LNCaP clone FGC (cell line): ENCODE data around the gene APOBR.
"Not testable (repeated sequence)": the region's sequence is repeated elsewhere in the genome, so short reads cannot be mapped to it uniquely, and the experiment has no call there.

ENCODE experiments used
- DNase-seq: peaks from one replicate; pipeline ENCODE4 v3.0.0-alpha.2; 2011; ENCODE audit warnings: low read depth
- H3K4me3 ChIP-seq: 2 replicates; pipeline ENCODE4 v1.5.1; 2011; ENCODE audit warnings: mild to moderate bottlenecking, low read depth, low read length, control low read depth
- TF ChIP-seq, protein P1 (sequence below): IDR thresholded peaks from 2 replicates; pipeline ENCODE4 v1.5.1; 2012; ENCODE audit warnings: mild to moderate bottlenecking; ENCODE audit not compliant: control insufficient read depth, insufficient read depth; ENCODE audit errors: extremely low read depth

The APOBR gene

DNA sequence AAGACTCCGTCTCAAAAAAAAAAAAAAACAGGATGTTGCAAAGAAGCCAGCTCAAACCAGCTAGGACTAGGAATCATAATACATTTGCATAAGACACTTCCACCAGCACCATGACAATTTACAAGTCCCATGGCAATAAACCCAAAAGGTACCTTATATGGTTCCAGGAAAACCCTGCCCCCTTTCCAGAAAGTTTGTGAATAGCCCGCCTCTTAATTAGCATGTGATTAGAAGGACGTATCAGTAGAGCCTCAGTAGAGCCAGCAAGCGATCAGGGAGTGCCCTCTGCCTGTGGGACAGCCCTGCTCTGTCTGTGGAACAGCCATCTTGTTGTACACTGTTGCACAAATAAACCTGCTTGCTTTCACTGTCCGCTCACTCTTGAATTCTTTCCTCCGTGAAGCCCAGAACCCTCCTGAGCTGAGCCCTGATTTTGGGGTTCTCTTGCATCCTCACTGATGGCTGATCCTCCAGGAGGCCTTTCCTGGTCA, 30.3 kb downstream of the APOBR start:
- no peak for DNase-seq
- no peak overlapping the region for H3K4me3 ChIP-seq
- TF ChIP-seq, protein P1, sequence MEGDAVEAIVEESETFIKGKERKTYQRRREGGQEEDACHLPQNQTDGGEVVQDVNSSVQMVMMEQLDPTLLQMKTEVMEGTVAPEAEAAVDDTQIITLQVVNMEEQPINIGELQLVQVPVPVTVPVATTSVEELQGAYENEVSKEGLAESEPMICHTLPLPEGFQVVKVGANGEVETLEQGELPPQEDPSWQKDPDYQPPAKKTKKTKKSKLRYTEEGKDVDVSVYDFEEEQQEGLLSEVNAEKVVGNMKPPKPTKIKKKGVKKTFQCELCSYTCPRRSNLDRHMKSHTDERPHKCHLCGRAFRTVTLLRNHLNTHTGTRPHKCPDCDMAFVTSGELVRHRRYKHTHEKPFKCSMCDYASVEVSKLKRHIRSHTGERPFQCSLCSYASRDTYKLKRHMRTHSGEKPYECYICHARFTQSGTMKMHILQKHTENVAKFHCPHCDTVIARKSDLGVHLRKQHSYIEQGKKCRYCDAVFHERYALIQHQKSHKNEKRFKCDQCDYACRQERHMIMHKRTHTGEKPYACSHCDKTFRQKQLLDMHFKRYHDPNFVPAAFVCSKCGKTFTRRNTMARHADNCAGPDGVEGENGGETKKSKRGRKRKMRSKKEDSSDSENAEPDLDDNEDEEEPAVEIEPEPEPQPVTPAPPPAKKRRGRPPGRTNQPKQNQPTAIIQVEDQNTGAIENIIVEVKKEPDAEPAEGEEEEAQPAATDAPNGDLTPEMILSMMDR: no peak

DNA sequence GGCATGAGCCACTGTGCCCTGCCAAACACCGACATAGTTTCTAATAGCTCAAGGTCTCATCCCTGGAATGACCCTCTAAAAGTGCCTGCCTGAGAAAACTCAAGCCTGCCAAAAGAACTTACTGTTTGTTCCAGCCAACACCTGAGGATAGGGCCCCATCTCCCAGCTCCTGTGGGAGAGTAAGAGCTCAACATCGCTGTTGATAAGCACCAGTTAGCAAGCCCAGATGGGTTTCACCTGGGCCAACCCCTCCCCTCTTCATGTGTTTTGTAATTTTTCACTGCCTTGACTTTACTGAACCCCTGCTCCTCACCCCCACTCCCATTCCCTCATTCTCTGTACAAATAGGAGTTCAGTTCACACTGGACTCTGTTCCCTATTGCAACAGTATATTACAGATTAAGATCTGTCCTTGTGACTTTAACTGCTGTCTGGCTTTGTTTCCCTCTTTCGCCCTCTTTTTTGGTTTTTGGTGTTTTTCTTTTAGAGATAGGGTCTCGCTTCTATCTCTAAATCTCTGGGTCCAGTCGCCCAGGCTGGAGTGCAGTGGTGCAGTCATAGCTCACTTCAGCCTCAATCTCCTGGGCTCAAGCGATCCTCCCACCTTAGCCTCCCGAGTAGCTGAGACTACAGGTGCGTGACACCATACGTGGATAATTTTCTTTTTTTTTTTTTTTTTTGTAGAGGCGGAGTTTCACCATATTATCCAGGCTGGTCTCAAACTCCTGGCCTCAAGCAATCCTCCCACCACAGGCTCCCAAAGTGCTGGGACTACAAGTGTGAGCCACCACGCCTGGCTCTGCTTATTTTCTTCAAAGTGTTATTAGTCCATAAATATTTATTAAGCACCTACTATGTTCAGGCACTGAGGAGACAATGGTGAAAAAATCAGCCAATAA, 32.0 kb downstream of the APOBR start:
- no peak overlapping the region for H3K4me3 ChIP-seq
- TF ChIP-seq, protein P1: no peak
- DNase-seq: no peak

DNA sequence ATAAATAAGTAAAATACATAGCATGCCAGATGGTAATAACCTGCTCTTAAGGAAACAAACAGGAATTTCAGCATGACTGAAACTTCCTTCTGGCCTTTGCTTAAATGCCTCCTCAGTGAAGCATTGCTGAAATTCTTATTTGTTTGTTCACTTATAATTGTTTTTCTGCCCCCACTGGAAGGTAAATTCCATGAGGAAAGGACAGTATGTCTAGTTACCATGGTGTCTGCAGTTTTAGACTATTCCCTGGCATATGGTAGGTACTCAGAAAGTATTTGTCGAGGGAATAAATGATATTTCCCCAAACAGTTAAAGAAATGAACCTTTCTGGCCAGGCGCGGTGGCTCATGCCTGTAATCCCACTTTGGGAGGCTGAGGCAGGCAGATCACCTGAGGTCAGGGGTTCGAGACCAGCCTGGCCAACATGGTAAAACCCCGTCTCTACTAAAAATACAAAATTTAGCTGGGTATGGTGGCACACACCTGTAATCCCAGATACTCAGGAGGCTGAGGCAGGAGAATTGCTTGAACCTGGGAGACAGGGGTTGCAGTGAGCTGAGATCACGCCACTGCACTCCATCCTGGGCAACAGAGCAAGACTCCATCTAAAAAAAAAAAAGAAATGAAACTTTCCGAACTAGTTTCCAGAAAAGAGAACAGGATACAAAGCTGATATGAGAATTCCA, 32.8 kb downstream of the APOBR start:
- DNase-seq, H3K4me3 ChIP-seq: not testable (repeated sequence)

- DNase-seq: no peak
- no peak overlapping the region for H3K4me3 ChIP-seq
- TF ChIP-seq, protein P1: no peak
Measured at GRCh38 chr16:28527985-28528384, 33.5 kb downstream of the APOBR start.

- no peak for DNase-seq
- TF ChIP-seq, protein P1: no peak
- H3K4me3 ChIP-seq: no peak overlapping the region
Measured at GRCh38 chr16:28528463-28528867, 34.0 kb downstream of the APOBR start.

GRCh38 chr16:28529124-28529523, 34.7 kb downstream of the APOBR start:
- no peak for DNase-seq
- TF ChIP-seq, protein P1: no peak
- H3K4me3 ChIP-seq: no peak overlapping the region

- peak; percentile 51 for DNase-seq
- TF ChIP-seq, protein P1: no peak
- no peak overlapping the region for H3K4me3 ChIP-seq
Measured at GRCh38 chr16:28531777-28532744, 37.6 kb downstream of the APOBR start.
